AG10803 (cell line): ENCODE measurements around the gene RABEP1.

Source experiments
- DNase-seq: peaks from one replicate; pipeline ENCODE4 v3.0.0; 2010; ENCODE audit warnings: low read depth
- H3K4me3 ChIP-seq: 2 replicates; pipeline ENCODE4 v1.5.1; 2011; ENCODE audit warnings: mild to moderate bottlenecking, low read length, control low read depth
- CTCF ChIP-seq: conservative IDR thresholded peaks from 2 replicates; pipeline ENCODE4 v1.5.1; 2011; ENCODE audit warnings: mild to moderate bottlenecking, low read length, control low read depth, inconsistent platforms

RABEP1 gene

GRCh38 chr17:5241861-5242671, 40.0 kb upstream of the RABEP1 start:
- H3K4me3 ChIP-seq, result no peak overlapping the region
- no peak for TF ChIP-seq CTCF
- DNase-seq, result no peak

DNA sequence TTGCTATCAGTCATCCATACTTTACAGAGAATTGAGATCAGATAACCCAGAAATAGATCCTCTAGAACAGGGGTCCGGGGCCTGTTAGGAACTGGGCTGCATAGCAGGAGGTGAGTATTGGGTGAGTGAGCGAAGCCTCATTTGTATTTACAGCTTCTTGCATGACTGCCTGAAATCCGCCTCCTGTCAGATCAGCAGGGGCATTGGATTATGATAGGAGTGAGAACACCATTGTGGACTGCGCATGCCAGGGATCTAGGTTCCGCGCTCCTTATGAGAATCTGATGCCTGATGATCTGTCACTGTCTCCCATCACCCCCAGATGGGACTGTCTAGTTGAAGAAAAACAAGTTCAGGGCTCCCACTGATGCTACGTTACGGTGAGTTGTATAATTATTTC, 34.5 kb upstream of the RABEP1 start:
- TF ChIP-seq CTCF, result no peak
- H3K4me3 ChIP-seq, result no peak overlapping the region

DNA sequence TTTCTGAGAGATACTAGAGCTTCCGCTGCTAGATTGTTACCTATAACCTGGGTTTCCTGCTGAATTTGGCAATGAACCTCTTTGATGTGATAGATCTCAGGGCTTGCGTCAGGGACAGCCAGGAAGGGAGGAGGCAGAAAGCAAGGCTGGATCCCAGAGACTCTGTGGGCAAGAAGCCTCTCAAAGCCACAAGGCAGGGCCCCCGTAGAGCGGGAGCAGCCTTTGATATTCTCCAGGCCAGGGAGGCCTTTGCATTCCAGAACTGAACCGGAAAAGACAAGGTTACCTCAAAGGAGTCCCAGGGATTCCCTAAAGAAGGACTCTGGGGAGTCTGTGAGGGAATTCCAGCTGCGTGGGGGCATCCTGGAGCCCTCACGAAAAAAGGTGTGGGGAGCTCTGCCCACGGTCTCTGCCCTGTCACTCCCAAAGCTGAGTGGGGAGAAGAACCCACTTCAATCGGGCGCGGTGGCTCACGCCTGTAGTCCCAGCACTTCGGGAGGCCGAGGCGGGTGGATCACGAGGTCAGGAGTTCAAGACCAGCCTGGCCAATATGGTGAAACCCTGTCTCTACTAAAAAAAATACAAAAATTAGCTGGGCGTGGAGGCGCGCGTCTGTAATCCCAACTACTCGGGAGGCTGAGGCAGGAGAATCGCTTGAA, 33.1 kb upstream of the RABEP1 start:
- DNase-seq, result no peak
- no peak for TF ChIP-seq CTCF
- H3K4me3 ChIP-seq, result no peak overlapping the region

More for the DNA sequence above, 34.5 kb upstream of the RABEP1 start:
- DNase-seq, result no peak

GRCh38 chr17:5249615-5250014, 32.5 kb upstream of the RABEP1 start:
- H3K4me3 ChIP-seq, result no peak overlapping the region
- TF ChIP-seq CTCF, result peak; percentile 76
- peak; percentile 86 for DNase-seq

- H3K4me3 ChIP-seq, result no peak overlapping the region
- DNase-seq, result no peak
- TF ChIP-seq CTCF, result no peak
Measured at GRCh38 chr17:5254414-5254813, 27.7 kb upstream of the RABEP1 start.

- no peak overlapping the region for H3K4me3 ChIP-seq
- no peak for TF ChIP-seq CTCF
- DNase-seq, result no peak
Measured at GRCh38 chr17:5254903-5255521, 27.1 kb upstream of the RABEP1 start.
